Neural cell (in vitro differentiated cells): ENCODE results near the gene TPD52L2. TPM values are rescaled to one million over a fixed set of nuclear protein-coding genes. Genes with fewer than 3 reads are reported as not detected.

Experiments used
- H2AFZ ChIP-seq: fragments of 200-600, 300-800 bp; sonication (generic), shearing (Covaris generic); 2 replicates; pipeline ENCODE4 v1.6.0; 2014; ENCODE audit warnings: low read depth, mild to moderate bottlenecking, antibody characterized with exemption, low read length, moderate library complexity
- H3F3A ChIP-seq: fragments of 200-600 bp; shearing (Covaris generic); 2 replicates; pipeline ENCODE4 v1.6.1; 2016; ENCODE audit warnings: mild to moderate bottlenecking, moderate library complexity, mixed read lengths, antibody characterized with exemption, low read length; ENCODE audit not compliant: insufficient read depth, poor library complexity, severe bottlenecking
- H3K27ac ChIP-seq: fragments of 200-600, 300-800 bp; sonication (generic), shearing (Covaris generic); 2 replicates; pipeline ENCODE4 v1.5.1; 2014; ENCODE audit warnings: mild to moderate bottlenecking, low read length, moderate library complexity
- H3K27me3 ChIP-seq: fragments of 300-800, 200-600 bp; sonication (generic), shearing (Covaris generic); 2 replicates; pipeline ENCODE4 v1.6.0; 2014; ENCODE audit warnings: mild to moderate bottlenecking, low read depth, low read length, moderate library complexity; ENCODE audit not compliant: insufficient read depth
- H3K36me3 ChIP-seq: fragments of 300-800, 200-600 bp; sonication (generic), shearing (Covaris generic); 2 replicates; pipeline ENCODE4 v1.5.1; 2014; ENCODE audit warnings: mild to moderate bottlenecking, antibody characterized with exemption, low read length, moderate library complexity; ENCODE audit not compliant: insufficient read depth
- H3K4me2 ChIP-seq: fragments of 300-800, 200-600 bp; sonication (generic), shearing (Covaris generic); 2 replicates; pipeline ENCODE4 v1.6.0; 2014; ENCODE audit warnings: mild to moderate bottlenecking, low read length
- H3K4me3 ChIP-seq: fragments of 300-800, 200-600 bp; sonication (generic), shearing (Covaris generic); 2 replicates; pipeline ENCODE4 v1.5.1; 2014; ENCODE audit warnings: mild to moderate bottlenecking, low read length, moderate library complexity
- H3K79me2 ChIP-seq: fragments of 200-600 bp; shearing (Covaris generic); replicated peaks from 2 replicates; pipeline ENCODE4 v1.6.0; 2014; ENCODE audit warnings: mild to moderate bottlenecking, low read length, moderate library complexity; ENCODE audit not compliant: insufficient read depth
- H3K9ac ChIP-seq: fragments of 300-800, 200-600 bp; sonication (generic), shearing (Covaris generic); 2 replicates; pipeline ENCODE4 v1.6.1; 2016; ENCODE audit warnings: mild to moderate bottlenecking, low read length, mixed read lengths
- H3K9me2 ChIP-seq: fragments of 200-600 bp; shearing (Covaris generic); 2 replicates; pipeline ENCODE4 v1.6.1; 2016; ENCODE audit warnings: mild to moderate bottlenecking, low read length, mixed read lengths; ENCODE audit not compliant: insufficient read depth
- H3K9me3 ChIP-seq: fragments of 200-600, 300-800 bp; sonication (generic), shearing (Covaris generic); 2 replicates; pipeline ENCODE4 v1.6.1; 2016; ENCODE audit warnings: mild to moderate bottlenecking, mixed run types, low read length, moderate library complexity, mixed read lengths
- H4K20me1 ChIP-seq: fragments of 200-600 bp; shearing (Covaris generic); 2 replicates; pipeline ENCODE4 v1.6.1; 2016; ENCODE audit warnings: mild to moderate bottlenecking, mixed run types; ENCODE audit not compliant: insufficient read depth
- CTCF ChIP-seq: fragments of 450-650 bp; IDR thresholded peaks from 2 replicates; pipeline ENCODE4 v1.5.1; 2014; ENCODE audit warnings: antibody characterized with exemption, mild to moderate bottlenecking, moderate library complexity; ENCODE audit not compliant: poor library complexity, severe bottlenecking
- EP300 ChIP-seq: fragments of 450-650 bp; conservative IDR thresholded peaks from 2 replicates; pipeline ENCODE4 v1.6.1; 2014; ENCODE audit warnings: antibody characterized with exemption, mild to moderate bottlenecking, moderate library complexity; ENCODE audit not compliant: poor library complexity, severe bottlenecking
- EZH2 ChIP-seq: fragments of 200-600, 300-800 bp; shearing (Covaris generic), sonication (generic); IDR thresholded peaks from 2 replicates; pipeline ENCODE4 v1.6.1; 2014; ENCODE audit warnings: antibody characterized with exemption, low read length, borderline replicate concordance, mild to moderate bottlenecking; ENCODE audit not compliant: insufficient read depth, poor library complexity, severe bottlenecking
- MXI1 ChIP-seq: fragments of 450-650 bp; conservative IDR thresholded peaks from 2 replicates; pipeline ENCODE4 v1.6.1; 2014; ENCODE audit warnings: antibody characterized with exemption, mild to moderate bottlenecking; ENCODE audit not compliant: poor library complexity, severe bottlenecking
- POLR2AphosphoS5 ChIP-seq: IDR thresholded peaks from 2 replicates; pipeline ENCODE4 v1.6.1; 2012
- RAD21 ChIP-seq: fragments of 450-650 bp; conservative IDR thresholded peaks from 2 replicates; pipeline ENCODE4 v1.6.1; 2014; ENCODE audit warnings: antibody characterized with exemption, mild to moderate bottlenecking, moderate library complexity
- REST ChIP-seq: IDR thresholded peaks from 2 replicates; pipeline ENCODE4 v1.6.1; 2012; ENCODE audit warnings: borderline replicate concordance
- SMC3 ChIP-seq: fragments of 450-650 bp; conservative IDR thresholded peaks from 2 replicates; pipeline ENCODE4 v1.6.1; 2014; ENCODE audit warnings: antibody characterized with exemption, mild to moderate bottlenecking, moderate library complexity; ENCODE audit not compliant: poor library complexity
- TAF1 ChIP-seq: IDR thresholded peaks from 2 replicates; pipeline ENCODE4 v1.6.1; 2012; ENCODE audit warnings: low read depth
- polyA minus RNA-seq: library from RNA; depleted of rRNA, polyadenylated mRNA; stranded (reverse); fragments of >200 nt; gene quantifications from 2 replicates; pipeline ENCODE4 v1.2.3, GENCODE V29; 2014
- polyA plus RNA-seq: library from polyadenylated mRNA; depleted of rRNA; stranded (reverse); fragments of >200 nt; gene quantifications from 2 replicates; pipeline ENCODE4 v1.2.3, GENCODE V29; 2014

The TPD52L2 gene
- polyA plus RNA-seq = 142 TPM in 2 replicates
- polyA minus RNA-seq = 54.2 and 57.5 TPM in 2 replicates

- no peak for TF ChIP-seq RAD21
- TF ChIP-seq MXI1 = peak; percentile 93
- peak; percentile 43 for TF ChIP-seq SMC3
- no peak for TF ChIP-seq EZH2
- peak; percentile 76 for TF ChIP-seq POLR2AphosphoS5
- peak; percentile 47 for TF ChIP-seq TAF1
- TF ChIP-seq REST = peak; percentile 72
- TF ChIP-seq EP300 = peak; percentile 24
- TF ChIP-seq CTCF = no peak
- Histone ChIP-seq H3K27ac (peak within 1 kb of the TSS; percentile 85), H3K9ac (peak within 1 kb of the TSS; percentile 90), H3K79me2 (peaks cover 14% of the 10 kb centered on the region), H3K27me3 (no peaks in the 10 kb centered on the region), H2AFZ (peak within 1 kb of the TSS; percentile 66), H3K4me2 (peak within 1 kb of the TSS; percentile 86), H4K20me1 (no peaks in the 10 kb centered on the region), H3K4me3 (peak within 1 kb of the TSS; percentile 99), H3K9me3 (no peaks in the 10 kb centered on the region), H3K9me2 (no peaks in the 10 kb centered on the region), H3K36me3 (no peaks in the 10 kb centered on the region), H3F3A (no peaks in the 10 kb centered on the region)
Observed at GRCh38 chr20:63864978-63865640, at the start of gene TPD52L2. Gene TPD52L2, plus strand, starts transcription at chr20:63865270. Its CDS starts 96 bp downstream, at chr20:63865366.

GRCh38 chr20:63815615-63816253 lies 49.3 kb upstream of the TPD52L2 start:
- no peaks in the 10 kb centered on the region for H4K20me1 ChIP-seq
- TF ChIP-seq POLR2AphosphoS5 = no peak
- TF ChIP-seq CTCF = no peak
- TF ChIP-seq EP300 = no peak
- TF ChIP-seq MXI1 = no peak
- TF ChIP-seq EZH2 = no peak
- TF ChIP-seq TAF1 = no peak
- TF ChIP-seq REST = no peak
- no peak for TF ChIP-seq SMC3
- TF ChIP-seq RAD21 = no peak
- H3K4me2 ChIP-seq = no peak overlapping the region
- no peak overlapping the region for H3K27ac ChIP-seq
- peaks cover 24% of the 10 kb centered on the region for H3K79me2 ChIP-seq
- no peak overlapping the region for H3K9ac ChIP-seq
- H3K9me3 ChIP-seq = no peaks in the 10 kb centered on the region
- no peaks in the 10 kb centered on the region for H3F3A ChIP-seq
- no peaks in the 10 kb centered on the region for H3K27me3 ChIP-seq
- H3K36me3 ChIP-seq = no peaks in the 10 kb centered on the region
- no peaks in the 10 kb centered on the region for H3K9me2 ChIP-seq
- H2AFZ ChIP-seq = no peak overlapping the region
- H3K4me3 ChIP-seq = no peak overlapping the region
